Sigmoid colon (tissue), 4 donors: ENCODE measurements around the gene ST3GAL2.

Source experiments
- CTCF ChIP-seq, 4 experiments: fragments of 450-650 bp in 3 of 4; fragments of 200-600 bp in 1 of 4; IDR thresholded peaks; one replicate each; pipeline ENCODE4 v1.5.1; 2016 to 2019; ENCODE audit warnings: antibody characterized with exemption in 4 of 4, mild to moderate bottlenecking in 3 of 4, moderate library complexity in 2 of 4
- EP300 ChIP-seq, 4 donors: sonication (generic); formaldehyde crosslinking; IDR thresholded peaks; one replicate each; pipeline ENCODE4 v1.6.1; 2017; ENCODE audit warnings: antibody characterized with exemption in 4 of 4
- POLR2AphosphoS5 ChIP-seq, 4 donors: sonication (generic); formaldehyde crosslinking; IDR thresholded peaks; one replicate each; pipeline ENCODE4 v1.6.1; 2017; ENCODE audit warnings: antibody characterized with exemption in 4 of 4

GRCh38 chr16:70377782-70378181 lies 61.1 kb downstream of the ST3GAL2 start:
- TF ChIP-seq CTCF (IDR thresholded peaks at IDR 0.05) (no peak), POLR2AphosphoS5 (IDR thresholded peaks at IDR 0.05) (peak in 1 of 4 donors; percentile 10), EP300 (IDR thresholded peaks at IDR 0.05) (no peak)
